NCI-H748 (cell line): Measurements from ENCODE around the gene SLC9A4.
"Not testable (repeated sequence)": the region's sequence is repeated elsewhere in the genome, so short reads cannot be mapped to it uniquely, and the experiment has no call there.

ENCODE experiments used
- DNase-seq: peaks from one replicate; lab custom pipeline; 2025; ENCODE audit not compliant: unreplicated experiment; lab: John Stamatoyannopoulos, UW

SLC9A4 gene

DNA sequence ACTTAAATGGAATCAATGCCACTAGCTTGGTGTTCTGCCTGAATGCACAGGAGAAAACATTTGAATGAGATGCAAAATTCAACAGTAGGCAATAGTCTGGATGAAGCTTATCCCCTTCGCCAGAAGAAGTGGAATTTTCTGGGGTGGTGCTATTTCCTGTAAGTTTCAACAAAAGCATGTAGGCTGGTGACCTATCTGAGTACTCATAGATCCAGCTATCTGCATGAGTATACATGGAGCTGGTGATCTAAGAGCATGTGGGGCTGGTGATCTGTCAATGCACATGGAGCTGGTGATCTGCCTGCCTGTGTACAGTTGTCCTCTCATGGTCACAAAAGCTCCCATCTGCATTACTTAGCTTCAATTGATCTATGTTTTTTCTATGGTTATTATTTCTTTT is 71.2 kb downstream of the SLC9A4 start:
- DNase-seq, result no peak

DNA sequence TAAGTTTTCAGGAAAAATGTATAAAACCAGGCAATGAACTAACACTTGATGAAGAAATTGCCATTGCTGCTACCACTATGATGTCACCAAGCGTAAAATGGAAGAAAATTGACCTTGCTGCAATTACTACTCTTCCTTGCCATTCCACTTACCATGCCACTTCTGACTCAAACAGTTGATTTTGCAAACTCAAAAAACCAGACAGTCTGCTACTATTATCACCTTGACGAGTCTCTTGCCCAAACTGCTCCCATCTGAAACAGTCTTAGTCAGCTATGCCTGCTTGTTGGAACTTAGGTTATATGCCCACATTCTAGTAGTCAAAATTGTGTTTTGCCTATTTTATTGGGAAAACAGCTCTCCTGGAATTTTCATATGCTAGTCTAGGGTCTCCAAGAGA is 74.4 kb downstream of the SLC9A4 start:
- no peak for DNase-seq

DNA sequence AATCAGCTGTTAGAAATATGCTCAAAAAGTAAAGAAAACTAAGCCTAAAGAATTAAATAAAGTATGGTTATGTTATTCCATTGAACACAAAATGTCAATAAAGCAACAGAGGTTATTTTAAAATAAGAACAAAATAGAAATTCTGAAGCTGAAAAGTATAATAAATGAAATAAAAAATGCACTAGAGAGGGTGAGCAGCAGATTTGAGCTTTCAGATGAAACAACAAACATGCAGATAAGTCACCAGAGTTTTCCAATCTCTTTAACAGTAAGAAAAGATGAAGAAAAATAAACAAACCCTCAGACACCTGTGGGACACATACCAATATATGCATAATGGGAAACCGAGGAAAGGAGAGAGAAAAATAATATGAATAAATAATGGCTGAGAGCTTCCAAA is 76.0 kb downstream of the SLC9A4 start:
- DNase-seq, result no peak

DNA sequence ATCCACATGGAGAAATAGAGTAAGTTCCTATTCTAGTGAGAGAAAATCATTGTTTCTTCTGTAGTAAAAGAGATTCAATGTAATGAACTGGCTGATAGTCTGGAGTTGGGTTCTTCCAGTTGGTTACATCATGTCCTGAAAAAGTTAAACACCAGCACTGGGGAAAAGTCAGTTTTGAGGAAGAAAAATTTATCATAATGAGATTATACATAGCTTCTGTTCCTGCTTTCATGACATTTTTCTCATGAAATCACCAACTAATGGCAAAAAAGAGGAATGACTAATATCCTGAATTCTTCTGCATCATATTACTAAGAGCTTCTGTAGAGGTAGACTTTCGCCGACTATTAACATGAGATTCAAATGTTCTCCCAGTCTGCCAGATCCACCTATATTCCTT is 77.1 kb downstream of the SLC9A4 start:
- no peak for DNase-seq

DNA sequence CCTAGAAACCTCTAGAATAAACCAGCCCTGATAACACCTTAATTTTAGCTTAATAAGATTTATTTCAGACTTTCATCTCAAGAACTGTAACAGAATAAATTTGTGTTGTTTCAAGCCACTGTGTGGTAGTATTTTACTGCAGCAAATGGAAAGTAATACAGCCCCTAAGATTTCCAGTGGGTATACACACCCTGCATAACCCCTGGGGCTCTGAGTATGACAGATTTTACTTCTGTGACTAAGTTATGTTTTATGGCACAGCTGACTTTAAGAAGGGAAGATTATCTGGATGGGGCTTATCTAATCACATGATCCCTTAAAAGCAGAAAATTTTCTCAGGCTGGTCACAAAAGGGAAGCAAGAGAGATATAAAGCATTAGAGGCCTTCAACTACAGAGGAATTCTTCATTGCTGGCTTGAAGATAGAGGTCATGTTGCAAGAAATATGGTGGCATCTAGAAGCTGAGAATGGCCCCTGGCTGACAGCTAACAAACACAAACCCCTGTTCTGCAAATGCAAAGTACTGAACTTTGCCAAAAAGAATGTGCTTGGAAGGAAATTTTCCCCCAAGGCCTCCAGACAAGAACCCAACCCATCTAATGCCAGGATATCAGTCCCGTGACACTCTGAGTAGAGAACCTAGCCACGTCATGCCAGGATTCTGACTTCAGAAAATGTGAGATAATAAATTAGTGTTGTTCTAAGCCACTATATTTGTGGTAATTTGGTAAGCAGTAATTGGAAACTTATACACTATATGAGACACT is 78.5 kb downstream of the SLC9A4 start:
- no peak for DNase-seq

DNA sequence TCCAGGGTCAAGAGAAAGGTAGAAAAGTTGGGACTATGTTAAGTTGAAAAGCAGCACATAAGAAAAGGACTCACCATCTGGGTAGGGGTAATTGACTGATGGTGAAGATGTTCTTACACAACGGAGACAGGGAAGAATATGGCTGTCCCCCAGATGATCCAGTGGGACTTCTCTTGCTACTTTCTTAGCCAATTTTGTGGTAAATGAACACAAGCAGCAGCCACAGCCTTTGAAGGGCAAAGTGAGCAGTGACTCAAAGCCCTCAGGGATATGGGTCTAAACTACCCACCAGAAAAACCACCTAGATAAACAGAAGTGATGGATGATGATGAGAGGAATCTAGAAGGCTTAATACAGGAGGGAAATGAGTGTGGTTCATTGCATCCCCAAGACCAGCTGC is 80.6 kb downstream of the SLC9A4 start:
- no peak for DNase-seq

DNA sequence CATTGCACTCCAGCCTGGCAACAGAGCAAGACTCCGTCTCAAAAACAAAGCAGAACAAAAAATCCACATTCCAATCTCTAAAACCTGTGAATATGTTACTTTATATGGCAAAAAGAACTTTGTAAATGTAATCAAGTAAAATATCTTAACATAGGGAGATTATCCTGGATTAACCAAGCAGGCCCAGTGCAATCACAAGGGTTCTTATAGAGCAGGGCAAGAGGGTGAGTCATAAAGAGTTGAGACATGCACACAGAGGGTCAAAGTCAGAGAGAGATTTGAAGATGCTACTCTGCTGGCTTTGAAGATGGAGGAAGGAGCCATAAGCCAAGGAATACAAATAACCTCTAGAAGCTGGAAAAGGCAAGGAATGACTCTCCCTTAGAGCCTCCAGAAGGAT is 85.4 kb downstream of the SLC9A4 start:
- no peak for DNase-seq

DNA sequence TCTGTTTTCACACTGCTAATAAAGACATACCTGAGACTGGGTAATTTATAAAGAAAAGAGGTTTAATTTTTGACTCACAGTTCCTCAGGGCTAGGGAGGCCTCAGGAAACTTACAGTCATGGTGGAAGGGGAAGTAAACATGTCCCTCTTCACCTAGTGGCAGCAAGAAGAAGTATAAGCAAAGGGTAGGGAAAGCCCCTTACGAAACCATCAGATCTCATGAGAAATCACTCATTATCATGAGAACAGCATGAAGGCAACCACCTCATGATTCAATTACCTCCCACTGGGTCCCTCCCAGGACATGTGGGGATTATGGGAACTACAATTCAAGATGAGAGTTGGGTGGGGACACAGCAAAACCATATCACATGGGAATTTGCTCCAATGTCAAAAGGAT is 89.5 kb downstream of the SLC9A4 start:
- DNase-seq, result not testable (repeated sequence)

DNA sequence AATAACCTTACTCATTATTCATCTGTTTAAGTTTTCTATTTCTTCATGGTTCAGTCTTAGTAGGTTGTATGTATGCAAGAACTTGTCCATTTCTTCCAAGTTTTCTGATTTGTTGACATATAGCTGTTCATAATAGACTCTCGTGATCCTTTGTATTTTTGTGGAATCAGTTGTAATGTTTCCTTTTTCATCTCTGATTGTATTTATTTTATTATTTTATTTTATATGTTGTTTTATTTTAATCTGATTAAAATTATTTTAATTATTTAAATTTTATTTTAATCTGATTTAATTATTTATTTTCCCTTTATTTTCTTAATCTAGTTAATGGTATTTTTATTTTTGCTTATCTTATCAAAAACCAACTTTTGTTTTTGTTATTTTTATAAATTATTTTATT is 102.9 kb downstream of the SLC9A4 start:
- no peak for DNase-seq

DNA sequence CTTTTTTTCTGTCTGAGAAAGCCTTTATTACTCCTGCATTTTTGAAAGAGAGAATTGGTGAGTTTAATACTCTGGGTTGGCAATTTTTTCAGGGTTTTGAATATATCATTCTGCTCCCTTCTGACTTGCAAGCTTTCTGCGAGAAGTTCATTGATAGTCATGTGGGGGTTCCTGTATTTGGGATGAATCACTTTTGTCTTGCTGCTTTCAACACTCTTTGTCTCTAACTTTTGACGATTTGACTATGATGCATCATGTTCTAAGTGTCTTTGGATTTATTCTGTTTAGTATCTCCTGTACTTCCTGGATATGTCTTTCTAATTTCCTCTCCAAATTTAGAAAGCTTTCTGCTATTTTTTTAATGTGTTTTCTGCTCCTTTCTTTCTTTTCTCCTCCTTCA is 105.3 kb downstream of the SLC9A4 start:
- DNase-seq, result no peak

DNA sequence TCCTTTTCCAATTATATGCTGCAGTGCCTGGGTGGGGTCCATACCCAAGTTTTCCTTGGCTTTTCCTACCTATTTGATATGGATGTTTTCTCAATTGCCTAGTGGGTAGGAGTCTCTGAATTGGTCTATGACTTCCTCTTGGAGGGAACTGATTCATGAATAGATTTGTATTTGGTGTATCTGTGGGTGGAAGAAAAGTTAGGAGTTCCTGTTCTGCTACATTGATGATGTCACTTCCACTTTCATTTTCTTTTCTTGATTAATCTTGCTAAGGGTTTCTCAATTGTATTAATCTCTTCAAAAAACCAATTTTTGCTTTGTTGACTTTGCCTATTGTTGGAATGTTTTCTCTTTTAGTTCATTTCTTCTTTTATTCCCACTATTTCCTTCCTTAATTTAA is 108.9 kb downstream of the SLC9A4 start:
- no peak for DNase-seq

DNA sequence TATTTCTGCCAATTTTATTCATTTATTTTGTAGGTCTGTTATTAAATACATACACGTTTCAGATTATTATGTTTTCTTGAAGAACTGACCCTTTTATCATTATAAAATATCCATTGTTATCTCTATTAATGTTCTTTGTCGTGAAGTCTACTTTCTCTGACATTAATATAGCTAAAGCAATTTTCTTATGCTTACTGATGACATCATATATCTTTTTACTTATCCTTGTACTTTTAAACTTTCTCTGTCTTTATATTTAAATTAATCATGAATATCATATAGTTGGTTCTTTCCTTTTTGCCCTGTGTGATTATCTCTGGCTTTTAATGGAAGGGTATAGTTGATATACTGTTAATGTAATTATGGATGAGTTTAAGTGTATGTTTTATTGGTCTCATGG is 109.8 kb downstream of the SLC9A4 start:
- no peak for DNase-seq
